NCI-H748 treated with DMSO at 0.1 percent for 48 hours (cell line): Measurements from ENCODE around the gene TBCD.
"Not testable (repeated sequence)": the region's sequence is repeated elsewhere in the genome, so short reads cannot be mapped to it uniquely, and the experiment has no call there.

ENCODE experiments used
- DNase-seq: peaks from one replicate; lab custom pipeline; 2025; lab: John Stamatoyannopoulos, UW

Gene TBCD

DNA sequence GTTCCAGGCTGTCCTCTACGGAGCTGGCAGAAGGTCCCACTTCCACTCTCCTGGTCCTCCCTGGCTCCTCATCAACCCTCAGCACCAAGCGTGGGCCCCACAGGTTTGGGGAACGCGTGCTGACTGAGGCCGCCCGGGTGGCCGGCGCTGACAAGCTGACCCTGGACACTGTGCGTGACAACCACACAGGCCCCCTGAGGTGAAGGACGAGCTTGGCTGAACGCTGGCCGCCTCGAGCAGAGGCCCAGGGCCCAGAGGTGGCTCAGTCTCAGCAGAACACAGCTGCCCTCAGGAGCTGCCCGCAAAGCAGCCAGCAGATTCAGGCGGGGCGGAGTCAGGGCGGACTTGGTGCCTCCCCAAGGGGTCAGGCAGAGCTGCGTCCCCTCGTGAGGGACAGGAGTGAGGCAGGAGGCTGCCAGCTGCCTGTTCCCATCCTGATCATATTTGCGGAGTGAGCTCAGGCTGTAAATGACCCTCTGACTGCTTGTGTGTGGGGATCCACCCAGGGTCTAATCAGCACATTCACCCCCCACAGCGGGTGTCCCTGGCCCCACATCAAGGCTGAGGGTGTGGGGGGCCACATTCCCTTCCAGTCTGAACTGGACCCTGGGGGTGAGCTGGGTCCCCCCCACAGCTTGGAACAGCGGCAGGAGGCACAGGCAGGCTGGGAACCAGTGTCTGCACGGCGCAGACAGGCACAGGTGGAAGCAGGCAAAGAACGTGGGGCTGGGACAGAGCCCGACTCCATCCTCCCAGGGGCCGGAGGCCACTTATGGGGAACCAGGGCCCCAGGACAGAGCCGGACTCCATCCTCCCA, 222.5 kb downstream of the TBCD start:
- no peak for DNase-seq

DNA sequence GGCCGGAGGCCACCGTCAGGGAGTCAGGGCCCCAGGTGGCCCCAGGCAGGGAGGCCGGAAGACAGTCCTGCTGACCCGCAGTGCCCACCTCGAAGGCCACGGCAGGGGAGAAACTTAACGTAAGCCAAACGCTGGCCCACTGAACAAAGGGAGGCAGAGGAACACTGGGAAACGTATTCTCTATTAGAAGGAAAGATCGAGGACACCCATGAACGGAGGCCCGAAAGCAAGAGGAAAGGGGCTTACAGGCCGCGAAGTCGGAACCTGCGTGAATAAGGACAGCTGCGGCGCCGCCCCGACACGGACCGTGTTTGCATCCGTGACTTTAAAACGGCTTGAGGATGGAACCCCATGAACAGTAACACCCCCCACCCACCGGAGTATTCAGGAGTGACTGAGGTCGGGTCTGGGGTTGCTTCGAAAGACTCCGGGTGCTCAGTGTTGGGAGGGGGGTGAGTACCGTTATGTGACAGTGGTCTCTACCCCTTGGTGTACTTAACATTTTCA, 225.2 kb downstream of the TBCD start:
- no peak for DNase-seq

DNA sequence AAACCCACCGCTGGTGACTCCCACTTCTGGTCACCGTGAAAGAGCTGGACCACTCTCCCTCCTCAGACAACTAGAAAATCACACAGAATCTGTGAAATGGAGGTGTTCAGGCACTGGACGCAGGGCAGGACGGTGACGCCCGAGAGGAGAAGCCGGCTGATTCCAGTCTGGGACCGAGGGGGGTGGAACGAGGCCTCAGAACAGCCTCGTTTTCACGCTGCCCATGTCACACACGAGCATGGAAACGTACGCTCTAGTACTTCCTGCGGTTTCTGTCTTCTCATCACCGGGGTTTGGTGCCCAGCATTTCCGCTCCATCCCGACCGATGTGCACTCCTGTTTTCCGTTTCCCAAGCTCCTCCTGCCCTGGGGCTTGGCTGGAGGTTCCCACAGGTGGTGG, 225.7 kb downstream of the TBCD start:
- no peak for DNase-seq

DNA sequence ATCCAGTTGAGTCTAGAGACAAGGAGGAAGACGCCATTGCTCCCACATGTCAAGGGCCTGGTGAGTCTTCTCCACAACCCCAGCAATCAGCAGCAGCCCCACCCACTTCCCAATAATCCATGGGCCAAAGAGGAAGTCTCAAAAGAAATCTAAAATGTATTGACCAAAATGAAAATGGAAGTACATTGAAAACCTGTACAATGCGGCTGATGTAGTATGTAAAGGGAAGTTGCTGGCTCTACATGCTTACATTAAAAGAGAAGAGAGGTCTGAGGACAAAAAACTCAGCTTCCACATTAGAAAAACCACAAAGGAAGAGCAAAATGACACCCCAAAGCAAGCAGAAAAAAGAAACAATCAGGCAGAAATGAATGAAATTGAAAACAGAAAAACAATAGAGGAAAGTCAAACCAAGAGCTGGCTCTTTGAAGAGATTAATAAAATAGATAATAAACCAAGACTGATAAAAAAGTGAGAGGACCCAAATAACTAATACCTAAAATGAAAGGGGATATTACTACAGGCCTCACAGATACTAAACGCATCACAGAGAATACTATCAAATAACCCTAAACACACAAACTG, 227.0 kb downstream of the TBCD start:
- no peak for DNase-seq

DNA sequence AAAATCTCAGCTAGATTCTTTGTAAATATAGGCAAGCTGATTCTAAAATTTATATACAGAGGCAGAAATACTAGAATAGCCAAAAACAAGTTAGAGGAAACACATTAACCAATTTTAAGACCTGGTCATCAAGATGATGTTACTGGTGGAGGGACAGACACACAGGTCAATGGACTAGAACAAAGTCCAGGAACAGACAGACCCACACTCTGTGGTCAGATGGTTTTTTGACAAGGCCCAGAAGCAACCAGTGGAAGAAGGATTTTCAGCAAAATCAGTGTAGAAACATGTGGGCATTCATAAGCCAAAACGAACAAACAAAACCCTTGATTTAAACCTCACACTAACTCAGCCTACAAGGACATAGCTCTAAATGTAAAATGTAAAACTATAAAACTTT, 227.9 kb downstream of the TBCD start:
- no peak for DNase-seq

GRCh38 chr17:82980632-82981031, 228.8 kb downstream of the TBCD start:
- no peak for DNase-seq

DNA sequence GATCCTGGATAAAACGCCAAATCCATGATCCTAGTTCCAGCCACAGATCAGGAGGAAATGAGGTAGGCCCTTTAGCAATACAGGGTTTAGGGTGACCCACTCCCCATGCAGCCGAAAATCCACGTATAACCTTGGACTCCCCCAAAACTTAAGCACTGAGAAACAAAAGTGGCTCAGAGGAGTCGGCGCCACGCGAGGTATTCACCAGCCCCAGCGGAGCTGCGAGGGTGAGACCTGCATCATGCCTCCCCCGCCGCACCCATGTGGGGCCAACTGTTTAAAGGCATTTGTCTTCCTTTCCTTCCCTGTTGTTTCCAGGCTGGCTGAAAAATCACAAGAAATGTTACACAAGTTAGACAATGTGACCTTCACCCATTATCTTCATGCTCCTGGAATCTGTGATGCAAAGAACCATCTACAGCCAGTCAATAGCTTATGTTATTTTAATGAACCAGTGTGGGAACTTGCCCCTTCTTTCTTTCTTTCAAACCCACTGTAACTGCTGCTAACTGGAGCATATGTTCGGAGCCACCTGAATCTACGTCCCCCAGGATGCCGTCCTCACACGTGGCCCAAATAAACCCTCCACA, 229.4 kb downstream of the TBCD start:
- no peak for DNase-seq

DNA sequence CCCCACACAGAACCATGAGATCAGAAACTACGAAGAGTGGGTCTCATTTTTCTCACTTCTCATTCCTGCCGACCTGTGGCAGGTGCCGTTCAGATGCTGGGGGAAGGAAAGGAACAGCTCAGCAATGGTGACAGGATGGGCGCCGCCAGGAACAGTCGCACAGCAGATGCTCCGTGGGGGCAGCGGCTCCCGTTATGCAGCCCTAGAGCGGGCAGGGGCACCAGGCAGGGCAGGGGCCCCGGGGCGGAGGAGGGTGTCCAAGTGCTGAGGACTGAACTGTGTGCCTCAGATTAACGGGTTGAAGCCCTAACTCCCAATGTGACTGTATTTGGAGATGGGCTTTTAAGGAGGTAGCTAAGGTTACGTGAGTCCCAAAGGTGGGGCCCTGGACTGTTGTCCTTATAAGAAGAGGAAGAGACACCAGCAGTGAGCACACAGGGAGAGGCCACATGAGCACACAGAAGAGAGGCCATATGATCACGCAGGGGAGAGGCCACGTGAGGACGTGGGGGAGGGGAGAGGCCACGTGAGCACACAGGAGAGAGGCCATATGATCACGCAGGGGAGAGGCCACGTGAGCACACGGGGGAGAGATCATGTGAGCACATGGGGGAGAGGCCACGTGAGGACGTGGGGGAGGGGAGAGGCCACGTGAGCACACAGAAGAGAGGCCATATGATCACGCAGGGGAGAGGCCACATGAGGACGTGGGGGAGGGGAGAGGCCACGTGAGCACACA, 231.8 kb downstream of the TBCD start:
- no peak for DNase-seq

DNA sequence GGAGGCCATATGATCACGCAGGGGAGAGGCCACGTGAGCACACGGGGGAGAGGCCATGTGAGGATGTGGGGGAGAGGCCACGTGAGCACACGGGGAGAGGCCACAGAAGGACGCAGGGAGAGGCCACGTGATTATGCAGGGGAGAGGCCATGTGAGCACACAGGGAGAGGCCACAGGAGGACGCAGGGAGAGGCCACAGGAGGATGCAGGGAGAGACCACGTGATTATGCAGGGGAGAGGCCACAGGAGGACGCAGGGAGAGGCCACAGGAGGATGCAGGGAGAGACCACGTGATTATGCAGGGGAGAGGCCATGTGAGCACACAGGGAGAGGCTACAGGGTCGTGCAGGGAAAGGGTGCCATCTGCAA, 232.4 kb downstream of the TBCD start:
- not testable (repeated sequence) for DNase-seq

DNA sequence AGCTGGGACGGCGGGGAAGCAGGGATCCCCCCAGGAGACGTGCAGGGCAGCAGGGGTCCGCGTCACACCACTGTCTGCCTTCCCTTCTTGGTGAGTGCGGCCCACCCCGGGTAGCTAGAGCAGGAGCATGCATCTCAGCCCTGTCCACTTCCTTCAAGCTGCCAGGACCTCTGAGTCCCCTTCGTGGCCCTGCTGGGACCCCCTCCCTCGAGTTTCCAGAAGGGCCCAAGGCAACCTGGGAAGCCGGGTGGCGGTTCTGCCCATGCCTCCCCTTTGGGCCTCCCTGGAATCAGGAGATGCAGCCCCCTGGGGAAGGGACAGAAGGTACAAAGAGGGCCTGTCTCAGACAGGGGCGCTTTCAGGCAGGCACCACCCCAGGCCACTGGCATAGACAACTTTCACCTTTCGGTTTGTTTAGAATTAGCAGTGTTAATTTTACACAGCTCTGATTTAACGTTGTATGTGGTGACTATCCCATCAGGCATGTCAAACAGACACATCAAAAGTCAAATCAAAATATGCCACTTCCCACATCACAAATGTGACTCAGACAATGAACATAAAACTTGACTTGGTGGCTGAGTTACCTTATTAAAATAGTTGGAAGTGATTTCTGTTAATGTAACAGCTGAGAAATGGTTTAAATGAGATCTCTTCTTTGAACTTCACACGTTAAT, 233.0 kb downstream of the TBCD start:
- DNase-seq, result no peak

DNA sequence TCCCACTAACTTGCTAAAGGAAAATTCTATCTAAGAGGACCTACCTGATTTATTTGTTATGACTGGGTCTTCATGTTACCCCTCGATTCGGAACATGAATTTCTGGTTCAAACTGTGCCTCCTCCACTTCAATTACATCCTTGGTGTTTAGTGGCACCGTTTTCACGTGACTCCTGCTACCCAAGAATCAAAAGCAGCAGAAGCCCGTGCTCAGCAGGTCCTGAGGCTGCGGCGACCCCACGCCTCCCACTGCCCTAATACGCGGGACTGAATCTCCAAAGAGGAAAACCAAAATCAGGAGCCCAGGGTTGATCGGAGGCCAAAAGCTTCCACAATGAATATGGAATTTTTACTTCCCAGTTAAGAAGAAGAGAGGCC, 233.6 kb downstream of the TBCD start:
- DNase-seq, result no peak

DNA sequence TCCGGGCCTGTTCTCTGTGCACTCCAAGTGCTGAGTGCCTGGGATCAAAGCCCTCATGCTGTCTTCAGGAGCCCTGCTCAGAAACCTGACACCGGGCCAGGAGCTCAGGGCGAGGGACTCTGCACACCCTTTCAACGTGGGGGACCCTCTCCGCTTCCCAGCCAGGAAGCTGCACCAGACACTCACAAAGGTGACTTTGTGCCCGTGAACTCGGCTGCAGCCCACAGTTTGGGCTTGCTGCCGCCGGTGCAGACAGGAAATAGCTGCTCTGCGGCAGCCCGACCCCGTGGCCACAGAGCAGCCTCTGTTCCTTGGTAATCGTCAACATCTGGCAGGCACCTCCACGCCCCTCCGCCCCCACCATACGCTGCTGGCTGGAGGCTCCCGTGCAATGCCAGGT, 234.1 kb downstream of the TBCD start:
- DNase-seq, result no peak

- DNase-seq, result not testable (repeated sequence)
These were observed 237.2 kb downstream of the TBCD start for GRCh38 chr17:82989051-82989450.

DNA sequence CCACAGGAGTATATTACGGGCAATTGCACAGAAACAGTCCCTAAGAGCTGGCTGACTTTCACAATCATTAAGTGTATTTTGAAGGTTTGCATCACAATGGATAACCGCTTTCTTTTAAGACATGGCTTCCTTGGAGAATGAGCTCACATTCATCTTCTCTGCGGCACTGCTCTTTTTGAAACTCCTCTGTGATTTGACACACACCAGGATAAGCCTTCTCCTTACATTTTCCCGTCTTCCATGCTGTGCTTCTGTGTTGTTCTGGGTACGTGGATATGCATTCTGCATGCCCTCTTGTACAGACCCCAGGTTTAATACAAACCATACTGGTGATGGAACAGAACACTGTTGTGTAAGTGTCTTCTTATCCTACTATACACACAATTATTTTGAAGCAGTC, 238.0 kb downstream of the TBCD start:
- no peak for DNase-seq

DNA sequence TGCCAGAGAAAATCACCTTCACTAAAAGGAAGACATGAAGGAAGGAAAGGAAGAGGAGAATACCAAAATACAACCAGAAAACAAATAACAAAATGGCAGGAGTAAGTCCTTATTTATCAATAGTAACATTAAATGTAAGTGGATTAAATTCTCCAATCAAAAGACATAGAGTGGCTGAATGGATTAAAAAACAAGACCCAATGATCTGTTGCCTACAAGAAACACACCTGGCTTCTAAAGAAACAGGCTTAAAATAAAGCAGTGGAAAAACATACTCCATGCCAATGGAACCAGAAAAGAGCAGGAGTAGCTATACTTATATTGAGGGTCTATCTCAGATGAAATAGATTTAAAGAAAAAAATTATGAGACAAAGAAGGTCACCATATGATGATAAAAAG, 241.1 kb downstream of the TBCD start:
- no peak for DNase-seq
